ENCODE measurements around the gene PCGF1.

Gene PCGF1

DNA sequence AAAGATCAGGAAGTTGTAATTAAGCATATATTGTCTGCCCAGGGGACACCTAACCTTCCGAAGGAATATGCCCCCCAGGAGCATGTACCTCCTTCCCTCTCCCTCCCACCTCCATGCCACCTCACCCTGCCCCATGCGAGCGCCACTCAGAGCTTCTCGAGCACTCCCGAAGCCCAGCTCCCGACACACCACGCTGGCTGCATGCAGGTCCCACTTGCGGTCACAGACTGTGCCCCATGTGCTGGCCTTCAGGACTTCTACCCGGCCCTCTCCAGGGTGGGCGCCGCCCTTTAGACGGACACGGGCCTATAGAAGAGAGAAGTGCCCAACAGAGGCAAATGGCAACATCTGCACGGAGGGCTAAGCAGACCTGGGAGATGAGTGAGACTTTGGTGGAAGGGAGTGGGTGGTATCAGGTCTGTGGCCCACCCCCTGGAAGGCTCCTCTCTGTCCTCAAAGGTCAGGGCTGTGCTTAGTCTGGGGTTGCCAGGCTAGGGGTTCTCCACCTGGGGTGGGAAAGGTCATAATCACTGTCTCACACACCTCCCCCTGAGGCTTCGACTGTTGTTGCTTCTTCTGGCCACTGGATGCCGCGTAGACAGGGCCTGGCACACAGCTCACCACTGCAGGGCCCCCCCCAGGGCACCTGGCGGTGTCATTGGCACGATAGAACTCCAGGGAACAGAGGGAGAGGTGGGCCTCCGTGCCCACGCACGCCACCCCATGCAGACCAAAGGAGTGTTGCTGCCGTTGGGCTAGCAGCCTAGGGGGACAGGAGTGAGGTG, 28.9 kb upstream of the PCGF1 start:
- 92 to 93% methylated on average over 23 of the region's 23 CpGs for WGBS, 2 experiments
- no peaks in the 10 kb centered on the region for H3K9me3 ChIP-seq (ENCODE audit: control insufficient read depth, low read length)
- H3K4me1 ChIP-seq (ENCODE audit: control insufficient read depth, insufficient read depth, low read length) = no peaks in the 10 kb centered on the region
- no peak overlapping the region for H3K4me3 ChIP-seq (ENCODE audit: insufficient read depth, low read depth, low read length)
- H3K27me3 ChIP-seq (ENCODE audit: control insufficient read depth, insufficient read depth, low read length, poor library complexity, severe bottlenecking) = no peaks in the 10 kb centered on the region
- no peak overlapping the region for H3K27ac ChIP-seq (ENCODE audit: insufficient read depth, low read depth, low read length, poor library complexity, severe bottlenecking)
- H3K36me3 ChIP-seq (ENCODE audit: control insufficient read depth, insufficient read depth, low read length) = peaks cover 8% of the 10 kb centered on the region

DNA sequence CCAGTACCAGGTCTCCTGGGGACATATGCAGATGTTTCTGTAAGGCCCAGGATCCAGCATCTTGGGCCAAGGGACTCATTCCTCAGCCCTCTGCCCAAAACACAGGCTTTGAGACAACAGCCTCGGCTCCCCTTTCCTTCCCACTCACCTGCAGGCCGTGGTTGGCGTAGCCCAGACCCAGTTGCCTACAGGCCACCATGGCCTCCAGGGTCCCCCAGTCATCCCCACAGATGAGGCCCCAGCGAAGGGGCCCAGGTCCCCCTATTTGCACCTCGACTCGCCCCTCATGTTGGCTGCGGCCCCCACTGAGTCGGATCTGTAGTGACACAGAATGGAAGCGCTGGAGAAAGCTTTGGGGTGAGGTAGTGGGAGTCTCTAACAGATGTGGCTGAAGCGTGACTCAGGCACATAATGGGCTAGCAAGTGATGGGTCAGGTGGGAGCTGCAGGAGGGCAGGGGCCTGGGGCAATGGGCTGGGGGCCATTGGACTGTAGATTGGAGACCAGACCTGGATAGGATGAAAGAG, 28.0 kb upstream of the PCGF1 start:
- 95 to 97% methylated on average over 10 of the region's 10 CpGs for WGBS, 2 experiments
- H3K27me3 ChIP-seq (ENCODE audit: control insufficient read depth, insufficient read depth, low read length, poor library complexity, severe bottlenecking) = no peaks in the 10 kb centered on the region
- no peak overlapping the region for H3K4me3 ChIP-seq (ENCODE audit: insufficient read depth, low read depth, low read length)
- H3K4me1 ChIP-seq (ENCODE audit: control insufficient read depth, insufficient read depth, low read length) = no peaks in the 10 kb centered on the region
- H3K36me3 ChIP-seq (ENCODE audit: control insufficient read depth, insufficient read depth, low read length) = peaks cover 8% of the 10 kb centered on the region
- no peak overlapping the region for H3K27ac ChIP-seq (ENCODE audit: insufficient read depth, low read depth, low read length, poor library complexity, severe bottlenecking)
- H3K9me3 ChIP-seq (ENCODE audit: control insufficient read depth, low read length) = no peaks in the 10 kb centered on the region

DNA sequence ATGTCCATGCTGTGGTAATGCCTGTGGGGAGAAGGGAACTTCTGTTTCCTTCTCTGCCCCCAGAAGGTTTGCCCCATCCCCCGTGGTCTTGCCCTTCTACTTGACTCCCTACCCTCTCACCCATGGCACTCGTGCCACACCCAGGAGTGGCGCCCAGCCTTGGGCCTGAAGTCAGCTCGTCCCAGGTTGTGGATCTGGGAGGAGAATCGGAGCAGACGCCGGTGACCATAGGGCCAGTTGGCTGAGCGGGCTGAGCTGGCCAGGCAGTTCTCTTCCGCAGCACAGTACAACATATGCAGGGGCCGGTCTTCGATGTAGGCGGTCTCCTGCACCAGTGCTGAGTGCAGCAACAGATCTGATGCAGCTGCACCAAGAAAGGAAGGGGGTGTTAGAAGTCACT, 26.9 kb upstream of the PCGF1 start:
- no peak overlapping the region for H3K27ac ChIP-seq (ENCODE audit: insufficient read depth, low read depth, low read length, poor library complexity, severe bottlenecking)
- no peaks in the 10 kb centered on the region for H3K9me3 ChIP-seq (ENCODE audit: control insufficient read depth, low read length)
- H3K4me3 ChIP-seq (ENCODE audit: insufficient read depth, low read depth, low read length) = no peak overlapping the region
- 95% methylated on average over 12 of the region's 12 CpGs for WGBS, 2 experiments
- H3K4me1 ChIP-seq (ENCODE audit: control insufficient read depth, insufficient read depth, low read length) = no peaks in the 10 kb centered on the region
- H3K36me3 ChIP-seq (ENCODE audit: control insufficient read depth, insufficient read depth, low read length) = peaks cover 8% of the 10 kb centered on the region
- H3K27me3 ChIP-seq (ENCODE audit: control insufficient read depth, insufficient read depth, low read length, poor library complexity, severe bottlenecking) = no peaks in the 10 kb centered on the region

DNA sequence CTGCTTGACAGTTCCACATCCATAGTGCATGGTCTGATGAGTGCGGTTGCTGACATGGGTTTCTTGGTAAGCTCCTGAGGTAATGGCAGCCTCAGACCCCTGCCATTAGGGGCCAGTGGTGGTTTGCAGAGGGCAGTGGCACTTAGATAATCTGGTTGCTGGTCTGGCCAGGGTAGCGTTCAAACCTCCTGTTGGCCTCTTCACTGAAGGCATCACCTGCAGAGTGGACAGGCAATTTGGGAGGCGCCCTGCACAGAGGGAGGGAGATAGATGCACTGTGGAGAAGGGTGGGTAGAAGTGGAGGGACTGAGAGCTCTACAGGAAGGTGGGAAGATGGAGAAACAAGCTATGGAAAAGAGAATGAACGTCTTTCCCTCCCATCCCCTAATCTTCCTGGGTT, 26.0 kb upstream of the PCGF1 start:
- peaks cover 8% of the 10 kb centered on the region for H3K36me3 ChIP-seq (ENCODE audit: control insufficient read depth, insufficient read depth, low read length)
- WGBS, 2 experiments = 92 to 96% methylated on average over 4 of the region's 4 CpGs

DNA sequence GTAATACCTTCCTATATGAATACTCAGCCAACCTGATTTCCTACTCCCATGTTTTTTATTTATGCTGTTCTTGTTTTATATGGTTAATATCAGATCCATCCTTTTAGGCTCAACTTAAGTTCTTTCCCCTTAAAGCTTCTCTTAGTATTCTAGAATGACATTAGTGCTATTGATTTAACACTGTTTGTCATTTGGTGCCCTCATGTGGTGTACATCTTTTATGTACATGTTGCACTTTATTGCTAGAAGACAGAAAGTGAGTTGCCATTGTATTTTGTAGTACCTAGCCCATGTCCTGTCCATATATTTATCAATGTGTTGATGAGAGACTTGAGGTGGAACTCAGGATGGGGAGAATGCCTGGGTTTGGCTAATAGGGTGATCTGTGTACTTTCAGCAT, 24.7 kb upstream of the PCGF1 start:
- no peak overlapping the region for H3K4me3 ChIP-seq (ENCODE audit: insufficient read depth, low read depth, low read length)
- H3K4me1 ChIP-seq (ENCODE audit: control insufficient read depth, insufficient read depth, low read length) = peaks cover 8% of the 10 kb centered on the region
- no peak overlapping the region for H3K27ac ChIP-seq (ENCODE audit: insufficient read depth, low read depth, low read length, poor library complexity, severe bottlenecking)
- H3K27me3 ChIP-seq (ENCODE audit: control insufficient read depth, insufficient read depth, low read length, poor library complexity, severe bottlenecking) = no peaks in the 10 kb centered on the region
- peaks cover 17% of the 10 kb centered on the region for H3K36me3 ChIP-seq (ENCODE audit: control insufficient read depth, insufficient read depth, low read length)
- H3K9me3 ChIP-seq (ENCODE audit: control insufficient read depth, low read length) = no peaks in the 10 kb centered on the region

More for the DNA sequence above, 26.0 kb upstream of the PCGF1 start:
- Histone ChIP-seq H3K27ac (ENCODE audit: insufficient read depth, low read depth, low read length, poor library complexity, severe bottlenecking) (no peak overlapping the region), H3K27me3 (ENCODE audit: control insufficient read depth, insufficient read depth, low read length, poor library complexity, severe bottlenecking) (no peaks in the 10 kb centered on the region), H3K4me3 (ENCODE audit: insufficient read depth, low read depth, low read length) (no peak overlapping the region), H3K4me1 (ENCODE audit: control insufficient read depth, insufficient read depth, low read length) (peaks cover 4% of the 10 kb centered on the region), H3K9me3 (ENCODE audit: control insufficient read depth, low read length) (no peaks in the 10 kb centered on the region)

DNA sequence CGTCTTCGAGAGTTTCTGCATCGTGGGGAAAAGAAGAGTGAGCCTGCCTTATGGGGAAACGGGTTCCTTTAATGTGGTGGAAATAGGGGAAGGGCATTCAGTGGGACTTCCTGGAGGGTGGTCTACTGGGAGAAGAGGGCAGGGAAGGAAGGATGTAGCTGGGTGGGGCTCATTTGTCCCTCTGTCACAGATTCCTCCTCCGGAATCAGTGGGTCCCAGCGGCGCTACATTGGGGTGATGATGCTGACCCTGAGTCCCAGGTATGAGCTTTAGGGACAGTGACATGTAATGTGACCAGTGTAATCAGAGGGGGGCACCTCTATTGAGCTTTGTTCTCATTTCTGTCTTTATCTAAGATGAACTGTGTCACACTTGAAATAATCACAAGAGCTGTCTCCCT, 24.2 kb upstream of the PCGF1 start:
- H3K4me3 ChIP-seq (ENCODE audit: insufficient read depth, low read depth, low read length) = no peak overlapping the region
- no peaks in the 10 kb centered on the region for H3K9me3 ChIP-seq (ENCODE audit: control insufficient read depth, low read length)
- H3K4me1 ChIP-seq (ENCODE audit: control insufficient read depth, insufficient read depth, low read length) = peaks cover 8% of the 10 kb centered on the region
- no peaks in the 10 kb centered on the region for H3K27me3 ChIP-seq (ENCODE audit: control insufficient read depth, insufficient read depth, low read length, poor library complexity, severe bottlenecking)
- WGBS, 2 experiments = 88 to 89% methylated on average over 7 of the region's 7 CpGs
- peaks cover 23% of the 10 kb centered on the region for H3K36me3 ChIP-seq (ENCODE audit: control insufficient read depth, insufficient read depth, low read length)
- H3K27ac ChIP-seq (ENCODE audit: insufficient read depth, low read depth, low read length, poor library complexity, severe bottlenecking) = no peak overlapping the region

DNA sequence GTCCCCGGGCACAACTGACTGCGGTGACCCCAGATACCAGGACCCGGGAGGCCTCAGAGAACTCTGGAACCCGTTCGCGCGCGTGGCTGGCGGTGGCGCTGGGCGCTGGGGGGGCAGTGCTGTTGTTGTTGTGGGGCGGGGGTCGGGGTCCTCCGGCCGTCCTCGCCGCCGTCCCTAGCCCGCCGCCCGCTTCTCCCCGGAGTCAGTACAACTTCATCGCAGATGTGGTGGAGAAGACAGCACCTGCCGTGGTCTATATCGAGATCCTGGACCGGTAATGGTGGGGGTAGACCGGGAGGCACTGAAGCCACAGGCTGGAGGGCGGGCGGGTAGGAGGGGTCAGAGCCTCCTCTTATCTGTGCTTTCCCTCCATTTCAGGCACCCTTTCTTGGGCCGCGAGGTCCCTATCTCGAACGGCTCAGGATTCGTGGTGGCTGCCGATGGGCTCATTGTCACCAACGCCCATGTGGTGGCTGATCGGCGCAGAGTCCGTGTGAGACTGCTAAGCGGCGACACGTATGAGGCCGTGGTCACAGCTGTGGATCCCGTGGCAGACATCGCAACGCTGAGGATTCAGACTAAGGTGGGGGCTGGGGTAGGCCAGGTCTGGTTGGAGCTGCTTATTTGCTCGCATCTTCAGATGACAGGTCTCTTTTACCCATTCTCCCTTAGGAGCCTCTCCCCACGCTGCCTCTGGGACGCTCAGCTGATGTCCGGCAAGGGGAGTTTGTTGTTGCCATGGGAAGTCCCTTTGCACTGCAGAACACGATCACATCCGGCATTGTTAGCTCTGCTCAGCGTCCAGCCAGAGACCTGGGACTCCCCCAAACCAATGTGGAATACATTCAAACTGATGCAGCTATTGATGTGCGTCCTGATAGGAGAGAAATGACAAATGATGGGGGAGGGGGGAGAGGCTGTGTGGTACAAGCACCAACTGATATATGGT, 23.0 kb upstream of the PCGF1 start:
- WGBS, 2 experiments = 13 to 15% methylated on average over 54 of the region's 54 CpGs
- no peaks in the 10 kb centered on the region for H3K27me3 ChIP-seq (ENCODE audit: control insufficient read depth, insufficient read depth, low read length, poor library complexity, severe bottlenecking)
- peaks cover 26% of the 10 kb centered on the region for H3K36me3 ChIP-seq (ENCODE audit: control insufficient read depth, insufficient read depth, low read length)
- H3K4me3 ChIP-seq (ENCODE audit: insufficient read depth, low read depth, low read length) = peak overlapping the region; percentile 97
- no peak overlapping the region for H3K27ac ChIP-seq (ENCODE audit: insufficient read depth, low read depth, low read length, poor library complexity, severe bottlenecking)
- H3K9me3 ChIP-seq (ENCODE audit: control insufficient read depth, low read length) = no peaks in the 10 kb centered on the region
- peaks cover 8% of the 10 kb centered on the region for H3K4me1 ChIP-seq (ENCODE audit: control insufficient read depth, insufficient read depth, low read length)

DNA sequence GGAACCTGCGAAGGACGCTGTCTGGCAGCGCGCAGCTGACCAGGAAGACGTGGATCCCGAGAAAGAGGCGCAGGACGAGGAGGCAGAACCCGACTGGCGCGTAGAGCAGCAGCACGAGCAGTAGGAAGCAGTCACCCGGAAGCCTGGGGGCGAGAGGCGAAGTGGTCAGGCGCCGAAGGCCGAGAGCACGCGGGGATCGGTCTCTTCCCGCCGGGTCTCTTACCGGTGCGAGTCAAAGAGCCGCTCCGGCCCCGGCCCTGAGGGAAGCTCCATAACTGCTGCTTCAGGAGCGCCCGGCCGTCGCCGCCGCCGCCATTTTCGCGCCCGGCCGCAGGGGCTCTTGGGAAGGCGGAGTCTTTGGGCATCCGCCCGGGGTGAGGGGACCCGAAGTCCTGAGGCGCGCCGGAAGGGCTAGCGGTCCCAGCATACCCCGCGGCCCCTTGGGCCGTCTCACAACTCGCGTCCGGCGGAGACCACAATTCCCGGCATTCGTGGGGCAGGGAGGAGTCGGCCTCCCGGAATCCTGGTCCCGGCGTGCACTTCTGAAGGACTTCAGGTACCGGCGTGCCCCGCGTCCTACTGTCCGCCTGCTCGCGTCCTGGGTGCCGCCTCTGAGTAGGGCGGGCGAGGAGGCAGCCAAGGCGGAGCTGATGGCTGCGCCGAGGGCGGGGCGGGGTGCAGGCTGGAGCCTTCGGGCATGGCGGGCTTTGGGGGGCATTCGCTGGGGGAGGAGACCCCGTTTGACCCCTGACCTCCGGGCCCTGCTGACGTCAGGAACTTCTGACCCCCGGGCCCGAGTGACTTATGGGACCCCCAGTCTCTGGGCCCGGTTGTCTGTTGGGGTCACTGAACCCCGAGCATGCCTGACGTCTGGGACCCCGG, 22.1 kb upstream of the PCGF1 start, which contains the start of the genes AUP1 and HTRA2:
Gene AUP1, minus strand, starts transcription at position 350 of the 882 bp plus-strand sequence. Its CDS starts 77 bp downstream, at position 273.
Gene HTRA2, plus strand, starts transcription at position 577 of the 882 bp plus-strand sequence. Its CDS starts 74 bp downstream, at position 651.
- Histone ChIP-seq H3K36me3 (ENCODE audit: control insufficient read depth, insufficient read depth, low read length) (peaks cover 26% of the 10 kb centered on the region), H3K27me3 (ENCODE audit: control insufficient read depth, insufficient read depth, low read length, poor library complexity, severe bottlenecking) (no peaks in the 10 kb centered on the region), H3K4me3 (ENCODE audit: insufficient read depth, low read depth, low read length) (peak within 1 kb of the TSS; percentile 97), H3K27ac (ENCODE audit: insufficient read depth, low read depth, low read length, poor library complexity, severe bottlenecking) (no peak within 1 kb of the TSS), H3K4me1 (ENCODE audit: control insufficient read depth, insufficient read depth, low read length) (peaks cover 8% of the 10 kb centered on the region), H3K9me3 (ENCODE audit: control insufficient read depth, low read length) (no peaks in the 10 kb centered on the region)
- WGBS, 2 experiments = 0% methylated on average over 87 of the region's 87 CpGs

DNA sequence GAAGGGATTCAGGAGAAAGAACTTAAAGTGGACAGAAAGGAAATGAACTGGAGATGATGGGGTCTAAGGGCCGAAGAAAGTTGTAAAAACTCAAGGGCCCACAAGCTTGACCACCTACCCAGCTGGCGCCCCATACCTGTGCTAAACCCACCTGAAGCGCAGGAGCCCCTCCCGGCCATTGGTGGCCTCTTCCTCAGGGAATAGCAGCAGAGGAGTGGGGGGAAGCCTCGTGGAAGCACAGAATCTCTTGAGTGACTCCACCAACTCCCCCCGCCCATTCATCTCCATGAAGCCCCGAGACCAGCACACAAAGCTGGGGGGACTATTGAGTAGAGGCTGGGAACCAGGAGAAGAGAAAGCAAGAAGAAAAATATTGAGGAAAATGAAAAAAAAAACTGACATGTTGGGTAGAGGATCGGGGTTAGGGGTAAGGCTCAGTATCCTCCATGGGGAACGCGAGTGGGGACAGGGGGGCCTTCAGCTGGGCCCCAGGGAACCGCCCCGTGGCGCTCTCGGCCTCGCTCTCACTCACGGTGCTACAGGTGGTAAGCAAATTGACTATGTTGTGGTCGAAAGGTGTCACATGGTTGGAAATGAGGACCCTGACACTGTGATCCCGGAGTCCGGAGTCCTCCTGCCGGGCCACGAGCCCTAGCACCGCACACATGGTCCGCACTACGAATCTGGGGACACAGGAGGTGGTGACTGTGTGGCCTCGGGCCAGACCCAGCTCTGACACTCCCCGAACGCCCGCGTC, 21.3 kb upstream of the PCGF1 start:
- Histone ChIP-seq H3K4me3 (ENCODE audit: insufficient read depth, low read depth, low read length) (peak overlapping the region; percentile 97), H3K4me1 (ENCODE audit: control insufficient read depth, insufficient read depth, low read length) (peaks cover 8% of the 10 kb centered on the region), H3K27me3 (ENCODE audit: control insufficient read depth, insufficient read depth, low read length, poor library complexity, severe bottlenecking) (no peaks in the 10 kb centered on the region), H3K9me3 (ENCODE audit: control insufficient read depth, low read length) (no peaks in the 10 kb centered on the region), H3K27ac (ENCODE audit: insufficient read depth, low read depth, low read length, poor library complexity, severe bottlenecking) (no peak overlapping the region), H3K36me3 (ENCODE audit: control insufficient read depth, insufficient read depth, low read length) (peaks cover 26% of the 10 kb centered on the region)
- 15 to 18% methylated on average over 28 to 29 of the region's 29 CpGs for WGBS, 2 experiments
